Pons (tissue), 1 donor: ENCODE data around the gene TPPP2.
A peak's percentile ranks its signal among the peaks of the same experiment; 100 is the strongest.

Experiments used
- DNase-seq: peaks from one replicate; pipeline ENCODE4 v3.0.0-alpha.2; 2016; ENCODE audit warnings: low spot score

TPPP2 gene

DNA sequence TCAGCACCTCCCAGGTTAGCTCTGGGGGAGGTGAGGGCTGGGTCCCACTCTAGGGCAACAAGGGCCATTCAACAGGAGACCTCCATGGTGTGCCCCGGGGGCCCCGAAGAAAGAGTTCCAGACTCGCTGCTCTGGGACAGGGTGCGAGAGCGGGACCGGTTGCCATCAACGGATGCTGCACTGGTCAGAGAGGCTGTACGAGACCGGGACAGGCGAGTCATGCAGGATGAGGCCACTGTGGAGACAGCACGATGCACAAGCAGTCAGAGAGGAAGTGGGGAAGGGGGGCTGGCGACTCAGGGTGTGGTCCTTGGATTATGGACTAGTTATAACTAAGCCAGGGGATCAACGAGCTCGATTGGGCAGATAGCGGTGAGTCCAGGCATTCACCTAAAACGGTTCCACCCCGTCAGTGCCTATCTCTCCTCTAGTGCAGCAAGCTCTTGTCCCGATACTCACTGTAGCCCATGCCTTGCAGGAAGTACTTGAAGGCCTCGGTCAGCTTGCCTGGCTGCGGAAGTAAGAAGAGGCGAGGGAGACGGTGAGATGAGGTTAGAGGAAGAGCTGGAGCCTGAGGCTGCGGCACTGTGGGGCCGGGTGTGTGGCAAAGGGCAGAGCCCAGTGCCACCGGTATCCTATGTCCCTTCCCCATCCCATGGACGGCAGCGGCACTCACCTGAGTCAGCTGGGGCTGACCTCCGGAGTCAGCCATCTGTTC, 12.3 kb upstream of the TPPP2 start:
- no peak for DNase-seq

GRCh38 chr14:21018286-21018685, 11.7 kb upstream of the TPPP2 start:
- DNase-seq = no peak

DNA sequence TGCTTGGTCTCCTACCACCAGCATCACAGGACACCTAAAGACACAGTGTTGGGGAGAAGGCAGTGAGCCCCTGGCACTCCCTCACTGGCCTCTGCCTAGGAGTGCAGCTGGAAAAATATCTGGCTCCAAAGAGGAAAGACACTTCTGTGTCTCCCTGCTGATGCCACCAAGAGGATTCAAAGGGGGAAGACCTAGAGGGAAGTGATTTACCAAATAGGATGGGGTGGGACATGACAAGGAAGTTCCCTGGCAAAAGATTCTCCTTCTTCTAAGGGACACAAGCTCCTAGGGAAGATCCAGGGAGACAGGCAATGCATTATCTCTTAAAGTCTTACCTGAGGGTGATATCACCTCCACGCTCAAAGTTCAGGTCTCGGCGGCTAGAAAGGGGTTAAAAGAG, 11.2 kb upstream of the TPPP2 start:
- DNase-seq = no peak

DNA sequence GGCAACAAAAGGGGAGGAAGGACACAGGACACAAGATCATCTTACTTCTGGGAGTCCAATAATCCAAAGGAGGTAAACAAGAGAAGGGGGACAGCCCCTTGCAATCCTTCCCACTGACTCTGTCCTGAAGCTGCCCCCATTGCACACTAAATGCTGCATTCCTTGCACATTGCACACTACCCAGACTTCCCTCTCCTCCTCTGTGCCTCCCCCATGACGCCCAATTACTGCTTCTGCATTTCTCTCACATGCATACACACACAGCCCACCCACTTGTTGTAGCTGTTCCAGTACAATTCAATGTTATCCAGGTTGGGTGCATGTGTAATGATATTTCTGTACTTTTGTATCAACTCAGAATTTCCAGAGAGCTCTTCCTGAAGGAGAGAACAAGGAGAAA, 10.7 kb upstream of the TPPP2 start:
- DNase-seq = no peak

- no peak for DNase-seq
Observed at GRCh38 chr14:21020977-21021545, 9.0 kb upstream of the TPPP2 start.

DNA sequence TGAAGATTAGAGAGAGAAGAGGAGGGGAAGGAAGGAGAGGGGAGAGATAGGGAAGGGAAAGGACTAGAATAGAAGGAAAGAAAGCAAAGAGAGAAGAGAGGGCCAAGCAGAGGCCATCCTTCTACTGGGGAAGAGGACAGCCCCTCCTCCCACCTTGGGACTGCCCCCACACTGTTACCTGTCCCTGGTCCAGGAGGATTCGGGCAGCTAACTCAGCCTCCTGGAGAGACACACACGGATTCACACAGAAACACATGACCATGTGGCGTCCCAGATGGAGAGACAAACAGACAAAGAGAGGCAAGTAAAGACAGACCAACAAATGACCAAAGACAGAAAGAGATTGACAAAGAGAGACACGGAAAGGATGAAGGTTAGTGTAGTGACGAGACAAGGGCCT, 7.3 kb upstream of the TPPP2 start:
- DNase-seq = no peak

DNA sequence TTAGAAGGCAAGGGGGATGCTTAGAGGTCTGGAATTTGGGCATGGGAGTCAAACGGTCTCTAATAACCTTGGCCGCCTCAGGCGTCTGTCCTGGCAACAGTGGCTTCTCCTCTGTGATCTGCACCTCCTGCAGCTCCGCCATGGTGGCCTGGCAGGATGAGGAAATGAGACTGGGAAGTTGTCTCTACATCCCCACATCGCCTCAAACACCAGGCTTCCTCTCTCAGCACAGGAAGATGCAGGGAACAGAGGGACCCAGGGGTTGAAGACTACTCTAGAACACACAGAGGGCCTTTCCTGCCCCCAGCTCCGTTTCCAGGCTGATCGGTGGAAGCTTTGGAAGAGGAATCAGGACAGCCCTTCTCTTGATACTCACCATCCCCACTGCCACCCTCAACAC, 6.8 kb upstream of the TPPP2 start:
- peak; percentile 63 for DNase-seq

GRCh38 chr14:21023817-21024584, 6.0 kb upstream of the TPPP2 start:
- DNase-seq = peak; percentile 31

- DNase-seq = peak; percentile 64
Observed at GRCh38 chr14:21024585-21025370, 5.2 kb upstream of the TPPP2 start, which contains the start of gene NDRG2. Gene NDRG2, minus strand, starts transcription at chr14:21025061. Its CDS starts 1,746 bp downstream, at chr14:21023315.

GRCh38 chr14:21025371-21026273, 4.4 kb upstream of the TPPP2 start:
- peak; percentile 78 for DNase-seq

GRCh38 chr14:21026274-21026987, 3.6 kb upstream of the TPPP2 start:
- peak; percentile 97 for DNase-seq

DNA sequence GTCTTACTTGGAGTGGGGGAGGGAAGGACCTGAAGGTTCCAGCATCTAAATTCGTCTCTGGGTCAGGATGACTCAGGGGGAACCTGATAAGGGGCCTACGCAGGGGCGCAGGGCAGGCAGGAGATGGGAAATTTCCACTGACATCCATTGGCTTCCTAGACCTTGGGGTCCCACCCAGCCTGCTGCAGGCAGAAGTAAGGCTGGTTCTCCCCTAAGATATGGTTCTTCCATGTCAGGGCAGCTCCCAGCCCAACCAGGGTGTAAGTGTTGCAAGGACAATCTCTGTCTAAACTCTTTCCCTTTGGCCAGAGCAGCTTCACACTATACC, 3.1 kb upstream of the TPPP2 start:
- no peak for DNase-seq

GRCh38 chr14:21030531-21030930, 514 bp downstream of the TPPP2 start:
- DNase-seq = no peak

GRCh38 chr14:21032326-21033132, 2.5 kb downstream of the TPPP2 start:
- no peak for DNase-seq

GRCh38 chr14:21033133-21033698, 3.2 kb downstream of the TPPP2 start:
- no peak for DNase-seq

GRCh38 chr14:21034707-21035106, 4.7 kb downstream of the TPPP2 start, which contains the start of gene RNASE13:
Gene RNASE13, minus strand, starts transcription at chr14:21034807. Its CDS starts 519 bp downstream, at chr14:21034288.
- no peak for DNase-seq

GRCh38 chr14:21036751-21037150, 6.7 kb downstream of the TPPP2 start:
- DNase-seq = no peak

DNA sequence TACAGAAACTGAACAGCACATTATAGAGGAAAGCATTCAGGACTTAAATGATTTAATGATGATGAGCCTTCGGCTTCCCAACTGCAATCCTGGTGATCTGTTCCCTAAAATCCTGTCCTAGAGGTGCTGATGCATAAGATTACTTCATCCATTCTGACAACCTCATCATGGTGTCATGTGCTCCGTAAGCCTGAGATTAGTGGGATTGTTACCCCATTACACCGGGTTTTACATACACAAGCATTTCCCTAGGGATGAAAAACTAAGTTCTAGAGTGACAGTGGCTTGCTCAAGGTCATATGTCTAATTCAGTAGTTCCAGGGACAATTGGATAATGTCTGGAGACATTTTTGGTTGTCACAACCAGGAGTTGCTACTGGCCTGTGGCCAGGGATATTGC, 7.1 kb downstream of the TPPP2 start:
- DNase-seq = no peak
